HG03575 (cell line): ENCODE data around the gene TANGO2.

ENCODE experiments used
- ATAC-seq: cut with Tn5 transposase; IDR thresholded peaks from one replicate; pipeline ENCODE4 v1.9.1; 2021; ENCODE audit not compliant: unreplicated experiment, insufficient number of reproducible peaks, low FRiP score; ENCODE audit errors: extremely low read depth

The TANGO2 gene

GRCh38 chr22:20089977-20090729, 69.2 kb downstream of the TANGO2 start:
- no peak for ATAC-seq

- no peak for ATAC-seq
These were observed 69.9 kb downstream of the TANGO2 start for GRCh38 chr22:20090730-20091240.

GRCh38 chr22:20091690-20092476, 71.0 kb downstream of the TANGO2 start:
- ATAC-seq, result no peak

- ATAC-seq, result no peak
These were observed 71.6 kb downstream of the TANGO2 start for GRCh38 chr22:20092477-20092854.

GRCh38 chr22:20093418-20094196, 72.7 kb downstream of the TANGO2 start:
- ATAC-seq, result no peak

- no peak for ATAC-seq
These were observed 73.4 kb downstream of the TANGO2 start for GRCh38 chr22:20094197-20094807.

GRCh38 chr22:20095521-20095920, 74.6 kb downstream of the TANGO2 start:
- no peak for ATAC-seq

- no peak for ATAC-seq
These were observed 75.9 kb downstream of the TANGO2 start for GRCh38 chr22:20096574-20097420.

GRCh38 chr22:20099099-20099711, 78.3 kb downstream of the TANGO2 start:
- ATAC-seq, result no peak

GRCh38 chr22:20101638-20102037, 80.7 kb downstream of the TANGO2 start:
- no peak for ATAC-seq

- no peak for ATAC-seq
These were observed 81.4 kb downstream of the TANGO2 start for GRCh38 chr22:20102203-20102780.

- ATAC-seq, result no peak
These were observed 84.7 kb downstream of the TANGO2 start for GRCh38 chr22:20105456-20106204.

- no peak for ATAC-seq
These were observed 85.4 kb downstream of the TANGO2 start for GRCh38 chr22:20106205-20106848.

- ATAC-seq, result no peak
These were observed 85.9 kb downstream of the TANGO2 start for GRCh38 chr22:20106849-20107237.

GRCh38 chr22:20107471-20107901, 86.6 kb downstream of the TANGO2 start:
- no peak for ATAC-seq

GRCh38 chr22:20107951-20108756, 87.2 kb downstream of the TANGO2 start:
- no peak for ATAC-seq
